ENCODE measurements around the gene HOXB3.

The HOXB3 gene

DNA sequence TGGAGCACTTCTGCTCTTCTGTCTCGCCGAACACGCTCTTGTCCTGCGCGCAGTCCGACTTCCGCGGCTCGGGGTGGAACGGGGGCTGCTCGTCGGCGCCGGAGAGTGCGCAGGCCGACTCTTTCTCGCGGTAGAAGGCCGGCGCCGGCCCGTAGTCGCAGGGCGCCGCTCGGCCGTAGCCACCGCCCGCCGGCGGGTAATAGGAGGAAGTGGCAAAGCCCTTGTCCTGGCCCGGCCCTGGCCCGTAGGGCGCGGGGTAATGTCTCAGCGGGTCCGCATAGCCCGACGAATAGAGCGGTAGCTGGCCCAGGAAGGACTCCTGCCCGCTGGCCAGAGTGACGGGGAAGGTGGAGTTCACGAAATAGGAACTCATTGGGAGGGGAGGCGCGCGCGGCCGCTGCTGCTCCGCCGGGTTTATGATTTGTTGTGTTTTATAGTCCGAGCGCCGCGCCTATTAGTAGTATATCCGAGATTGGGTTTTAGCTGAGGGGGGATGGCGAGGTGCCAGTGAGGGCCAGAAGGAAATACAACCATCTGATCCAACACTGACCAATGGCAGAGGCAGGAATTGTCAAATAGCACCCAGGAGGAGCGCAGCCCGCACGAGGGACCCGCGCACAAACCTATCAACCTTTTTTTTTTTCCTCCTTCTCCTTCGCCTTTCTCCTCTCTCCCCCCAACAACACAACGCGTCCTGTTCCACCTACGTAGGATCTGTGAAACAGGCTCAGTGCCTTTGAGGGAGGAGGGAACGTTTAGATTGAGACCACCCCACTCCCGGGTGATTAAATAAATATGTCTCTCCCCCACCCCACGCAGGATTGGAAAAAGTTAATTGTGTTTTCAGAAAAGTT lies 8.0 kb upstream of the HOXB3 start:
- peak in 1 of 2 donors; percentile 86 for DNase-seq

DNA sequence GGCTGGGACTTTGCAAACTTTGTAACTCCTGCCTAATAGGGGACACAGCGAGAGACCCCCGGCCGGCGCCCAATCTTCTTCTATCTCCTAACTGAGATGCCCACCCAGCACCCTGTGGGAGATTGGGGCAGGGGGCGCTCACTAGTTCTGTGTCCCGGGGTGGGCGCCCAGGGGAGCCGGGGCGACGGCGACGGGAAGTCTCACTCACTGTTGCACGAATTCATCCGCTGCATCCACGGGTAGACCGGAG lies 7.4 kb upstream of the HOXB3 start:
- peak in 1 of 2 donors; percentile 79 for DNase-seq

DNA sequence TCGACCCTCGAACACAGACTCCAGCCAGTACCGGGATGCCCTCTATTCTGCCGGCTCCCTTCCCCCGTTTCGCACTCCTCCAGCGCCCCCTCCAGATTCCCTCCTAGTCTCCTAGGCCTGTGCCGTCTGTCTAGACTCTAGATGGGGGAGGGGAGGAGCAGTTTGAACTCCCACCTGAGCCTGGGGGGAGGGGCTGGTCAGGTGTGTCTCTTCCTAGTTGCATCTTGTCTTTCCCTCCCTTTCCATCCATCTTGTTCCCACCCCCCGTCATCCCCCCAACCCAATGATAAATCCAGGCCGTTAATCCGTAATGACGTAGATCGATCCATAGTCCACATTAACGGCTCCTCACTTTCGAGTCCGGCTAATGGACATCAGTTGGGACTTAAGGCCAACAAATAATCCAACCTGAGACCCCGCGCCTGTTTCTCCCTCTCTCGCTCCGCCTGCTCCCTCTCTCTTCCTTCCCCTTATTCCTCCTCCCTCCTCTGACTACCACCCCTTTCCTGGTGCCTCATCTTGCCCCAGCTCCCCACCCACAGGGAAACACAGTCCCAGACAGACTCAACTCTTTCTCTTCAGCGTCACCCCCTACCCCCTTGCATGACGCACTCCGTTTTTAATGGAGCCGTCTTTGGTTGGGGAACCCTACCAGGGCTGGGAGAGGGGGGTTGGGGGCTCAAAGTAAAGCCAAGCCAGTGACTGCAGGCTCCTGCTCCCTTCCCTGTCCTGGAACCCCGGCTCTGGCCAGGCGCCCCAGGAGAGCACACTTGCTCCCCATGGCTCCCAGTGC lies 6.9 kb upstream of the HOXB3 start:
- DNase-seq = no peak

DNA sequence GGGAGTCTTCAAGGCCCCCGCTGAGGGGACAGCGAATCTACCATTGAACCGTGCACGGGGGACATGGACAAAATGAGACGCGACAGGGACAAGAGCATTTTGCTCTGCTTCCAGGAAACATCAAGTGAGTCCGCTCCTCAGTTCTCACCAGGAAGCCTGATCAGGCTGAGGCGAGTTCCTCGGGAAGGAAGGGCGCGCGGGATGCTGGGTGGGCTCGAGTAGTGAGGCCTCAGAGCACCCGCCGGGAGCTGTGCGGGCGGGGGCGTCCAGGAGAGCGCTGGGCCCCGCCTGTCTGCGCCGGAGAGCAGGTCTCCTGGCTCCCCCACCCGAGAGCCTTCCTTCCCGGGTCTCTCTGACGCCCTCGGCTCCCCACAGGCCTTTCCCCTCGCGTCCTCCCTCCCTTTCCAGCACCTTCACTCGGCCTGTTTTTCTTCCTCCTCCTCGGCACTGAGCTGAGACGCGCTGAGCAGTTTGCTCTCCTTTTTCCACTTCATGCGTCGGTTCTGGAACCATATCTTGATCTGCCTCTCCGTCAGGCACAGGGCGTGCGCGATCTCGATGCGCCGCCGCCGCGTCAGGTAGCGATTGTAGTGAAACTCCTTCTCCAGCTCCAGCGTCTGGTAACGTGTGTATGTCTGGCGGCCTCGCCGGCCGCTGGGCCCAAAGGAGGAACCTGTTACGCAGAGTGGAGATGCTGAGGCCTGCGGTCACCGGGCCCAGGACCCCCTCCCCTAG lies 6.1 kb upstream of the HOXB3 start:
- DNase-seq = peak in 1 of 2 donors; percentile 56

DNA sequence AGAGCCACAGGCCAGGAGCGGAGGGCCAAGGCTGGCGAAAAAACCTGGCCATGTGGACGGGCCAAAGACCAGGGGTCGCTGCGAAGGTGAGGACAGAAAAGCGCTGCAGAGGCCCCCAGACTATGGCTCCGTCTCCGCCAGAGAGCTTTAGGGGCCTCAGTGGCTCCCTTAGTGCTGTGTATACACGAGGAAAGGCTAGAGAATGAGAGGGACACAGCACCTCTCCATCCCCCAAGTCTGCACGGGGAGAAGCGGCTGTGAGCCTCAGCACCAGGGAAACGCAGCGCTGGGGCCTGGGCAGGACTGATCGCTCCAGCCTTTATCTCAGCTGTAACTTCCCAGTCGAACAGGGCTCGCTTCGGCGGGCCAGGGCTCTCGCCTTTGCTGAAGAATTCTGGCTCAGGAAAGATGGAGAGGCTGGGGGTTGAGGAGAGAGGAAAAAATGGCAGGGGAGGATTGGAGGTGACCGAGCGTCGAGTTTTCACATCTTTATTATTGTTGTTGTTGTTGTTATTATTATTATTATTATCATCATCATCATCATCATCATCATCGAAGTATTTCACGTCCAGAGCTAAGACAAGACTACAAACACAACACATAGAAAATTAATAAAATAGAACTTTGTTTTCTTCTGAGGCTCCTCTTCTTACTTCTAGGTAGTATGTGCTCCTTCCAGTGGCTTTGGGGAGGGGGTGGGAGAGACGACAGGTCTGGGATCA lies 5.4 kb upstream of the HOXB3 start:
- DNase-seq = no peak

DNA sequence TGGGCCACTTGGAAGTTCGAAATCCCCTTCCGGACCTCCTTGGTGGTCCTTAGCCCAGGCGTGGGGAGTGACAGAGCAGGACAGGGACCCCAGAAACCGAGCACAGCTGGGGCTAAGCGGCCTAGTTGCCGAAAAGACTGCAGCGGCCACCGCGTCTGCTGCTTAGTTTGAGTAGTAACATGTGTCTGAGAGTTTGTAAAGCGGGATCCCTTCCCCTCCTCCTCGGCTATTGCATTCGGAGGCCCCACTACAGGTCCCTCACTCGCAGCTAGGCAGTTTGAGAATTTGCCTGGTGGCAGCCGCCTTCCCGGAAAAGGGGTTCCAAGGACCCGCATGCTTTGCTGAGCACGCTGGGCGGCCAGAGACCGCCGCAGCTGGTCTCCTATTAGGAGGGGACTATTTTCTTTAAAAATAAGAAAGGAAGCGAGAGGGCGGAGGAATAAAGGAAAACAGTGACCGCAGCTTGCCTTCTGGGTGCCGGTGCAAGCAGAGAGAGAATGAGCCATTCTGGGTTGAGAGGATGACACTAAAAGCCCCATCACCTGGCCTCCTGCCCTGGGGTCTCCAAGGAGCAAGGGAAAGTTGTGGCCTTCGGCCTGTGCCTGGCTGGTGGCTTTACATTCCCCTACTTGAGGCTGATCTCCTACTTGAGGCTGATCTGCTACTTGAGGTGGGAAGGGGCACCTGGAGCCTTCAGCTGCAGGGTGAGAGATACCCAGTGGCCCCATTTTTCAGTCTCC lies 4.7 kb upstream of the HOXB3 start:
- no peak for DNase-seq

DNA sequence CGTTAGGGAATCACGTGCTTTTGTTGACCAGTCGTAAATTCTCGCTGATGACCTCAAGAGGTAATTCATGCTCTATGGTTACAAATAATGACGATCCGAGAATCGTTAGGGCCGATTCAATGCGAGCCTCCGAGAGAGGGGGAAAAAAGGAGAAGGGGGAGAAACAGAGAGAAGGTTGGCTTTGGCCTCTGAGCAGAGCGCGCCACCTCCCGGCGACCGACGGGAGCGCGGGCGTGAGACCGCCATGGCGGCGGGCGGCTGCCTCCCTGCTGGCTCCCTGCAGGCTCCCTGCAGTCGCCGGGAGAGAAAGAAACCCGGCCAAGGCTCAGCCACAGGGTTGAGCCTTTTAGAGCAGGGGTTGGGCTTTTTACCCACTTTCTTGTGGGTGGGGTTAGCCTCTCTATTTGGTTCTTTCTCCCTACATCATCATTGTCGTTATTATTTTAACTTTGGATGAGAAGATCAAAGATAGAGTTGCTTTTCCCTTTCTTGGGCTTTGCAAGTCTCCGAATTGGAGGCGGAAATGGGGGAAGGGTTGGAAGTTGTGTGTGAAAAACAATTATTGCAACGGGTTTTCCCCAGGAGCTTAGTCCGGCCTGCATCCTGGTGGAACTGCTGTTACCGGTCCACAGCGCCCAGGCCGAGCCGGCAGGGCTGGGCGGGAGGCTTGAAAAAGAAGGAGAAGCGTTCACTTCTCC lies 3.9 kb upstream of the HOXB3 start:
- DNase-seq = peak; percentile 24 to 80

DNA sequence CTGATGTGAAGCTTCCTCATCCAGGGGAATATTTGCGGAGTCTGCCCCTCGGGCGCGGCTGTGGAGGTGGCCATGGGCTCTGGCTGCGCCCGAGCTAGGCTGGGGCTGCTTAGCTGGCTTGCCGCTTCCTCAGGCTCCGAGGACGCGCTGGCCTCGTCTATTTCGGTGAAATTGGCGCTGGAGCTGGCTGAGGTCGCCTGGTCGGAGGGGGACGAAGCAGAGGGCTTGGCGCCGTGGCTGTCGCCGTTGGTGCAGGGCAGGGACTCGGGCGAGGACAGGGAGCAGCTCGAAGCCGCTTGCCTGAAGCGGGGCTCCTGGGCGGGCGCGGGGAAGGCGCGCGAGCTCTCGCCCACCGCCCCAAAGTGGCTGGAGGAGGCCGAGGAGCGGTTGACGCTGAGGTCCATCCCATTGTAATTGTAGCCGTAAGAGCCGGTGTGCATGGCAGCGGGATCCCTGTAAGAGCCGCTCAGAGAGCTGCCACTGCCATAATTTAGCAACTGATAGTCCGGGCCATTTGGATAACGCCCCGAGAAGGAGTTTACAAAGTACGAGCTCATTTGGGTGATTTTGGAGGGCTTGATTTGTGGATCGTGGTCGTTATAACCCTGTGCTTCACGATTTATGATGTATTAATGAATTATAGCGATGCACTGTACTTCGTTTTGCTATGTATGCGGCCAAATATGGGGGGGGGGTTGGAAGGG lies 3.2 kb upstream of the HOXB3 start, which contains the start of gene HOXB5:
Gene HOXB5, minus strand, starts transcription at position 654 of the 704 bp plus-strand sequence. Its CDS starts 97 bp downstream, at position 557.
- DNase-seq = peak in 1 of 2 donors; percentile 57

DNA sequence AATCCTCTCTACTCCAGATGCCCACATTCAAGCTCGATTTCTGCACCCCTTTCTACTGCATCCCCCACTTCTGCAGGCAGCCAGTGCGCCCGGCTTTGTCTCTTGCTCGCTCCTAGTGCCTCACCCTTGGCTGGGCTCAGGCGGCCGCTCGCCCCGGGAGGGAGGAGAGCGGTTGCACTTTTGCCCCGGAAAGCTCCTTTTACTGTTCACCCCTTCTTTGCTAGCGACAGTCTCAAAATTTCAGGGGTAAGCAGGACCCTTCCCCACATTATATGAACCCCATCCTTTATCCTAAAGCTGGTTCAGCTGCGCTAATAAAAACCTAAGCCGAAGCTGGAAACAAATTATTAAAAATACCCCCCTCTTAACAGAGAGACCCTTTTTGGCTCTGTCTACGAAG lies 2.5 kb upstream of the HOXB3 start:
- no peak for DNase-seq

DNA sequence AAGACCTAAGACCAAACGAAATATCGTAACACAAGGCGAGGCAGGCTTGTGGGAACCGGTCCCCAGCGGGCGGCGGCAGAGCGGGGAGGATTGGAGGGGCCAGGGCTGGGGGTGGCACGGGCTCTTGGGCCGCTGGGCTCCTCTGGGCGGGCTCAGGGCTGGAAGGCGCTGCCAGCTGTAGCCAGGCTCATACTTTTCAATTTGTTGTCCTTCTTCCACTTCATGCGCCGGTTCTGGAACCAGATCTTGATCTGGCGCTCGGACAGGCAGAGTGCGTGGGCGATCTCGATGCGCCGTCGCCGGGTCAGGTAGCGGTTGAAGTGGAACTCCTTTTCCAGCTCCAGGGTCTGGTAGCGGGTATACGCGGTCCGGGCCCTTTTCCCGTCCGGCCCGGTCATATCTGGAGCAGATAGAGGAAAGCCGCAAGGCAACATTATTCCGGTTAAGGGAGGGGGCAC lies 2.0 kb upstream of the HOXB3 start:
- peak in 1 of 2 donors; percentile 67 for DNase-seq

DNA sequence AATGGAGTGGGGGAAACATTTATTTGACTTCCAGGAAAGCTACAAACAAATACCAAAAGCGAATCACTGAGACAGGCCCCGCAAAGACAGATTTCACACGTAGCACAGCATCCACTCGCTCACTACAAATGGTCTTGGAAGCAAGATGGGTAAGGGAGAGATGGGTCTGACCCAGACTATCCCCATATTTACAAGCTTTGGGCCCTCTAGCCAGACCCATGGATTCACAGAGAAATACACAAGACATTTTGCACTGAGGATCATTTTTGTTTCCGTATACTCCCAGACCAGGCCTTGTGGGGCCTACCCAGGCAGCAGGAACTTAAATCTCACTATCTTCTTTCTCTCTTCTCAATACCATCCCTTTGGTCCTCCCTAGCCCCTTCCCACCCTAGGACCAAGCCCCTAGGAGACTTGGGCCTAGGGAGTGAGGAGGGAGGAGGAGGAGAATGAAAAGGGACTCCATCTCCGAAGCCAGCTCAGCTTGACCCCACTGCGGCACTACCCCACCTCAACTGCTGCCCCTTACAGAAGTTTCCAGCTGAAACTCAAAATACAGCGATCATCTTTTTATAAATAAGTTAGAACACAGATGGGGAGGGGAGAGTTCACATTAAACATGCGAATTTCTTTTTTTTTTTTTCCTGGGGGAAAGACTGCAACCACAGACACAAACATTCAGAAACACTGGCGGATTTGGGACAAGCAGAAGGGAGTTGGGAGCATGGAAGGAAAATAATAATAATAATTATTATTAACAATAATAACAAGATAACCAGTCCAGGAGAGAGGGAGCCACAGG lies 1.4 kb upstream of the HOXB3 start:
- peak in 1 of 2 donors; percentile 32 for DNase-seq

DNA sequence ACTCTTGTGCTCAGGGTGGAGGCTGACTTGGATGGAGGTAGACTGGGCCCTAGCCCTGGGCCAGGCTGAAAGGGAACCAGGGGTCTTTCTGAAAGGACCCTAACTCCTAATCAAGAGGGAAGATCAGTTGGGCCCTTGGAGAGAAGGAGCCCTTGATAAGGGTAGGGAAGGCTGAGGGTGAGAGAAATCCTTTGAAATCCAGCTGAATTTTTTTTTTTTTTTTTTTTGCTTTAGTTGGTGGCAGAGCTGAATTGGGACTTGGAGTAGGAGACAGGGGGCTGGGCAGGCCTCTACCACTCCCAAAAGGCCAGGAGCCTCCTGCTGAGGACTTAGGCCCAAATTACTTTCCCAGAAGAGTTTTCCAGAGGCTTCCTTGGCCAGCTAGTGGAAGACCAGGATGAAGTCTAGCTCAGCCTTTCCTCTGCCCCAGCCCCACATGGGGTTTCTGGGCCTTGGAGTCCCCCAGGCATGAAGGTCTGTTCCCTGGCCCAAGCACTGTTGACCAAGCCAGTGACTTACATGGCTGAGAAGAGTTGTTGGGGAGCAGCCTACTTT lies 643 bp upstream of the HOXB3 start:
- no peak for DNase-seq

DNA sequence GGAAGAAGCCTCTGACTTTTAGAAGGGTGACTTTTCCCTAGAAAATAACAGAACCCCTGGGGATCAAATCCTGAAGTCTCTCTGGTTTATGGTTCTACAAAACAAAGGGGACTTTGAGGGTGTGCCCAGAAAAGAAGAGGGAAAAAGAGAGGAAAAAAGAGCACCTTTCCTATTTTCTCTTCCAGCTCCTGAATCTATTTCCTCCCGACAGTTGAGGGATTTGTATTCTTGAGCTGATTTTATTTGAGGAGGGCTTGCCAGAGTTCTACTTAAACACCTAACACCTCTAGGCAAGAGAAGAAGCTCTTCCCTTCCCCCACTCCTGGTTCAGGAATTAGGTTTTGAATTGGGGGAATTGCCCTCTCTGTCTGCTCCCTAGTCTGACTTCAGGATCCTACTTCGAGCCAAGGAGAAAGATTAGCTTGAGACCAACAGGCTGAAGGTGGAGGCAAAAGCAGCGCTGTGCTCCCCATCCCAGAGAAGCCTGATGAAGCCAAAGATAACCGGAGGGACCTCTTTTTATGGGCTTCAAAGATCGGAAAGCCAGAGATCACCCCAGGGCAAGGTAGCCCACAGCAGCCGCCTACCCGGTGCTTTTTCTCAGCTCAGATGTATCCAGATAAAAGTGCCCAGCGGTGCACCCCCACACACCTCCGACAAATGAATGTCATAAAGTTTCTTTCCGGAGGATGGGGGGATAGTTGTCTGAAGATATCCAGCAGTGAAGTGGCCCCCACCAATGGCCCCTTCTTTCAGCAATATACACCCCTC lies 796 bp downstream of the HOXB3 start:
- no peak for DNase-seq

DNA sequence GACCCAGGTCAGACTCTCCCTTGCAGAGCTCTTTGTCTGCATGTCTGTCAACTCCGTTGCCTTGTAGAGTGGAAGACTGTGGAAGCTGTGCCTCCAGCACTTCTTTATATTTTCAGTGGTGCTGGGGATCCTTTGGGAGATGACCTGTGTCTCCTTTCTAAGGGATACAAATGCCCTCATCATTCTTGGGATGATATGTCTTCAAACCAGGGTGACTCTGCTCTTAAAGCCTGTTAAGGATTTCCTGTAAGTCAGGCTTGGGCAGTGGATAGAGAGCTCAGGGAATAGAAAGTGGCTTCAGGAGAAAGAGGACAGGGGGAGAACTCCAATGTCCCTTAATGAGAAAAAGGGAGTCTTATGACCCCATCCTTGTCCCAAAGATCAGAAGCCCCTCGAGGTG lies 1.5 kb downstream of the HOXB3 start:
- no peak for DNase-seq

DNA sequence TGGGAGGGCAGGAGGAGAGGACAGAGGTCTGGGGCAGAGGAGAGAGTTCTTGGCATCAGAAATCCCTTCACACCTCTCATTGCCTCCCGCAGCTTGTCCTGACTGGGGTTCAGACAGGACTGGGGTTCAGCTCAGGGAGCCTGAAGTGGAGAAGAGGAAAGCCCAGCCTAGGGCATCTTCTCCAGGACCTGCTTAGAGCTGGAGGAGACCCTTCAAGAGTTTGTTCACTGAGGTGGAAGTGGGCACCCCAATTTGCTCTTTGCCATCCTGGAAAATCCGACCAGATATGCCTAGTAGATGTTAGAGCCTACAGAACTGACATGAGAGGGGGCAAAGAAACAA lies 2.0 kb downstream of the HOXB3 start:
- DNase-seq = no peak

DNA sequence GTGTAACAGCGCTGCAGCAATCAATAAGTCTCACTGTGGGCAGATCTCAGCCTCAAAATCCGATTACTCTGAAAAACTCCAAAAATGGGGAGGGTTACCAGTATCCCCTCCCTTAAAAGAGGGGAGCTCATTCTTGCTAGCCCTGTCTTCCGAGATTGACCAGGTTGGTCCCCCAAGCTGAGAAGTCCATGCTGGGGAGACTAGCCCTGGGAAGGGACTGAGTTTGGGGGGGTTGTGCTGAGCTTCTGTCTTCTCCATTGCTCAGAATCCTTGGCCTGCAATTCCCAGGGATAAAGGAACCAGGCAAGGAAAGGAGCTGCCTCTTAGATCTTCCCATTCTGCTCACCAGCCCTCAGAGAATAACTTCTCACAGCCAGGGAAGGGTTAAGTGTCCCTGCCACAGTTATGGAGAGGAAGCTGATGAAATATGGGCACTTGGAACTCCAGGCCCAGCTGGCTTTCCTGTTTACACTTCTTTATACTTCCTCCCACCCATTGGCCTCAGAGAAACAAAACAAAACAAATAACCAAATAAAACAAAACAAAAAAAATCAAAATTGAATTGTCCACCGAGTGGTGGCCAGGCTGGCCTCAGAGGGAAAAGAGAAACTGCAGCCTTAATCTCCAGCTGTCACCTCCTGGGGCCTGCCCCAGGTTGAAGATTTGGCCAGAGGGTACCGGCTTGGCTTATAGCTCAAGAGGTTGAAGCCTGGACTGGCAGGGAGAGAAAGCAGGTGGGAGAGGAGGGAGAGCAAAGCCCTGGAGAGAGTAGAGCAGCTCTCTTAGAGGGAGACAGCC lies 2.6 kb downstream of the HOXB3 start:
- DNase-seq = no peak

DNA sequence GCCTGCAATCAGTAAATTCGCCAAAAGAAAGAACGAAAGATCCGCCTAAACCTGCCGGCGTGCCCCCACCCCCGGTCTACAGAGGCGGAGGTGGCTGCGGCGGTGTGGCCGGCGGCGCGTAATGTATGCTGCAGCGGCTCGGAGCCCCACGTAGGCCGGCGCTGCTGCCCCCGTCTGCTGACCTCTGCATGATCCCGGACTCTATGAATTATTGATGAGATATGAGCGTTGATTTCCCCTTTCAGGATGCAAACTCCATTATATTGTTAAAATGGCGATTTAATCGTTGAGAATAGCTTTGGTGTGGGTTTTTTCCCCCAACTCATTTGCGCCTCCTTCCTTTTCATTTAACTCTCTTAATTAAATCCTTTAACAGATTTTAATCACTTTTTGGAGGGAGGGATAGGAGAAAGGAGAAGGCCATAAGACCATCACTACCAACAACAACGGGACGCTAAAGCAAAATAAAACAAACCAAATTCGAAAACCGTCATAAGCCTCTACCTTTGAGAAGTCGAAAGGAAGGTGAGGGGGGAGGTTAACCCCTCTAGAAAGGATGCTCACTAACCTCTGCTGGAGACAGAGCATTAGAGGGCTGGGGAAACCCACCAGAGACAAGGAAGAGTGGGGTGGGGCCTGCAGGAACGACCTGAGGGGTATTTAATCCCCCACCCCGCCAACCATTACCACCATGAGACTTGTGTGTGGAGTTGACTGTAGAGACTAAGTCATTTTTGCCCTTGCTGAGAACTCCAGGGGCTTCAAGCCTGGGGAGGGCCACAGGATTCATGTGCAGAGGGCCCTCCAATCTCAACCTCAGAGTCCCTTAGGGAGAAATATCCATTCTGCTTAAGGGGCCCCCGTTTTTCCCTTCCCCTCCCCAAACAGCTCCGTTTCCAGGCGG lies 3.4 kb downstream of the HOXB3 start:
- DNase-seq = peak in 1 of 2 donors; percentile 42
